Femur (tissue), 1 donor: ENCODE data around the gene SCD5.

Source experiments
- DNase-seq: peaks from one replicate; pipeline ENCODE4 v3.0.0-alpha.2; 2017

The SCD5 gene

DNA sequence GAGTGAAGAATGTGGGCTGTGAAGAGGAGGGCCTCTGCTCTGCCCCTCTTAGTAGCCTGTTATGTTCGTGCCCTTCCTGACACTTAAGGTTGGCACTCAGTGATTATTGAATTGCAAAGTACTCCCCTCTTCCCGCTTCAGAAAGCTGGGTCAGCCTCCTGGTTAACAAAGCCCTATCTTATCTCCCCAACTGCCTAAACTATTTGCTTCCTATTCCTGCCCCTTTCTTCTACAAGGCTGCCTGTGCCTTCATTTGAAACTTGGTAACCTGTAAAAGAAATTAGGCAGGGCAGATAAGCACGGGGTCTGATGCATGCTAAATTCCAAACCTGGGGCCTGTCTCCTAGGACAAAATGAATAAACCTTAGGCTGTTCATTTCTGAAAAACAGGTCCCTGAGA lies 213.7 kb downstream of the SCD5 start:
- no peak for DNase-seq

DNA sequence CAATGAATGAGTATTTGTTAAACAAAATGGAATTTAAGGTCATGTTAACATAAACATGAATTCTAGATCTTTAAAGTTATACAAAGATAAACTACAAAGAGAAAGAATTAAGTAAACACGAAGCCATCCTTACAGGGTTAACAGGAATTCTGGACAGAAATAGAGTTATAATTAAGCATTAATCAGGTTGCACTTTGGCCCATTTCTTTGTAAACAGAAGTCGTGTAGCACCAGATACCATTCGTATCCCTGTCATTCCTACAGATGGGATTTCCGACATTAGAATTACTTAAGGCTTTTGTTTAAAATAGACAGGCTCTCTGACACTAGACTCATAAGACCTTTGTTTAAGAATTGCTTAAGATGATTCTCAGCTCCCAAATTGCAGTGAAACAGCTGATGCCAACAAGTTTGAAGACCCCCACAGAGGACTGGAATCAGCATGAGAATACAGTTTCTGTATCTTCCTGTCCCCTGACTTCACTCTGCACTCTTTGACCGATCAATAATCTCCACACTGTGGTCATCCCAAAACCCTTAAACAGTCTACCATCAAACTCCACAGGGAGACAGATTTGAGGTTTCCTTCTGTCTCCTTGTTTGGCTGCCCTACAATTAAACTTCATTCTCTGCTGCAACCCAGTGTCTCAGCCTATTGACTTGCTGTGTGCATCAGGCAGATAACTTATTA lies 214.6 kb downstream of the SCD5 start:
- DNase-seq = no peak

DNA sequence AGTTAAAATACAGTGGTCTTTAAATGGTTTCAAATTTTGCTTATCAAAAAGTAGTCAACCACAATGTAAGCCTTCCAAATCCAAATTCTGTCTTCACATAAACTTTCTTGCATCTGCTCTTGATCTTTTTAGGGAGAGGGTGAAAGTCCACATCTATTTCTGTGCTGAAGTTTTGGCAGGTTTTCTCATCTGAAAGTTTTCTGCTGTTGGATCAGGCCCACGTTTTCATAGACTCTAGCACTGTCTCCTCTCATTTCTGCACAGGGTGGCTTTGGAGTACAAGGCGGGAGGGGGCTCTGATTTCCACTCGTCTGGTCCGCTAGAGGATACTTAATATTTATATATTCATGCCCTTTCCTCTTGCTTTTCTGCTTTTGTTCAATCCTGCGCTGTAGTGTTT lies 218.7 kb downstream of the SCD5 start:
- no peak for DNase-seq
